GM19468 (cell line): ENCODE measurements around the gene SPHK1.

Experiments used
- ATAC-seq: cut with Tn5 transposase; IDR thresholded peaks from one replicate; pipeline ENCODE4 v1.9.1; 2021; ENCODE audit warnings: mild to moderate bottlenecking, moderate library complexity, moderate number of reproducible peaks; ENCODE audit not compliant: unreplicated experiment; ENCODE audit errors: extremely low read depth

Gene SPHK1

GRCh38 chr17:76427501-76428231, 43.3 kb downstream of the SPHK1 start:
- ATAC-seq = no peak

GRCh38 chr17:76428511-76428910, 44.1 kb downstream of the SPHK1 start:
- no peak for ATAC-seq

- ATAC-seq = no peak
Measured at GRCh38 chr17:76431509-76431908, 47.1 kb downstream of the SPHK1 start.

GRCh38 chr17:76432004-76432403, 47.6 kb downstream of the SPHK1 start:
- ATAC-seq = no peak

GRCh38 chr17:76432712-76433336, 48.4 kb downstream of the SPHK1 start:
- no peak for ATAC-seq

GRCh38 chr17:76433693-76434092, 49.3 kb downstream of the SPHK1 start:
- no peak for ATAC-seq

- ATAC-seq = no peak
Measured at GRCh38 chr17:76434870-76435269, 50.5 kb downstream of the SPHK1 start.

- ATAC-seq = no peak
Measured at GRCh38 chr17:76435751-76436150, 51.3 kb downstream of the SPHK1 start.
